ENCODE data around the gene TAX1BP1. TPM values are rescaled to one million over a fixed set of nuclear protein-coding genes. Genes with fewer than 3 reads are reported as not detected.

The TAX1BP1 gene
- total and polyA plus RNA-seq, 2 donors (not counting 3 experiments of a cell fraction or from before 2014, with no cell fraction given): 77.7 to 93.2 TPM

GRCh38 chr7:27846388-27846787, 106.4 kb downstream of the TAX1BP1 start:
- no peak for FAIRE-seq
- Histone ChIP-seq H3K4me2 (ENCODE audit: insufficient read depth, low read length) (no peak overlapping the region), H3K9ac (replicated peaks; ENCODE audit: extremely low read depth, insufficient read depth, low read length) (no peak overlapping the region), H4K20me1 (replicated peaks; ENCODE audit: control insufficient read depth, extremely low read depth, insufficient read depth, low read length) (no peaks in the 10 kb centered on the region), H3K27ac (ENCODE audit: insufficient read depth, low read depth, low read length) (no peak overlapping the region), H3K4me1 (ENCODE audit: control insufficient read depth, extremely low read depth, insufficient read depth, low read length) (peaks cover 5% of the 10 kb centered on the region), H3K9me3 (replicated peaks; ENCODE audit: control insufficient read depth, insufficient read depth, low read length) (no peaks in the 10 kb centered on the region), H3K36me3 (ENCODE audit: control insufficient read depth in 2 of 2, extremely low read depth in 1 of 2, insufficient read depth in 2 of 2, low read length in 2 of 2) (no peaks in the 10 kb centered on the region), H3K9me1 (replicated peaks; ENCODE audit: control insufficient read depth, extremely low read depth, insufficient read depth, low read length) (no peaks in the 10 kb centered on the region), H3K27me3 (ENCODE audit: control insufficient read depth in 2 of 2, insufficient read depth in 2 of 2, low read length in 2 of 2) (no peaks in the 10 kb centered on the region), H3K79me2 (ENCODE audit: control insufficient read depth, insufficient read depth, low read length) (no peaks in the 10 kb centered on the region), H3K4me3 (replicated peaks in 1 of 3; ENCODE audit: insufficient read depth in 1 of 3, low read depth in 1 of 3, low read length in 3 of 3) (no peak overlapping the region), H2AFZ (ENCODE audit: low read depth, low read length) (no peak overlapping the region)
- intact Hi-C loops (cut with micrococcal nuclease) (no loop called here), dilution Hi-C loops (cut with MboI; ENCODE audit: extremely low pct_ligation_motif_present, low sequenced_read_pairs) (no loop called here)
- ChIA-PET POLR2A (no interaction called here), CTCF (no interaction called here)
- no peak for TF ChIP-seq POLR2A (IDR thresholded peaks at IDR 0.05; ENCODE audit: low read depth, low read length)
- no peak for TF ChIP-seq MYC (IDR thresholded peaks at IDR 0.05; ENCODE audit: low read depth, low read length)
- TF ChIP-seq, protein P1, sequence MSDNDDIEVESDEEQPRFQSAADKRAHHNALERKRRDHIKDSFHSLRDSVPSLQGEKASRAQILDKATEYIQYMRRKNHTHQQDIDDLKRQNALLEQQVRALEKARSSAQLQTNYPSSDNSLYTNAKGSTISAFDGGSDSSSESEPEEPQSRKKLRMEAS (IDR thresholded peaks at IDR 0.05; ENCODE audit: insufficient read depth, insufficient read length): no peak
- TF ChIP-seq, protein P2, sequence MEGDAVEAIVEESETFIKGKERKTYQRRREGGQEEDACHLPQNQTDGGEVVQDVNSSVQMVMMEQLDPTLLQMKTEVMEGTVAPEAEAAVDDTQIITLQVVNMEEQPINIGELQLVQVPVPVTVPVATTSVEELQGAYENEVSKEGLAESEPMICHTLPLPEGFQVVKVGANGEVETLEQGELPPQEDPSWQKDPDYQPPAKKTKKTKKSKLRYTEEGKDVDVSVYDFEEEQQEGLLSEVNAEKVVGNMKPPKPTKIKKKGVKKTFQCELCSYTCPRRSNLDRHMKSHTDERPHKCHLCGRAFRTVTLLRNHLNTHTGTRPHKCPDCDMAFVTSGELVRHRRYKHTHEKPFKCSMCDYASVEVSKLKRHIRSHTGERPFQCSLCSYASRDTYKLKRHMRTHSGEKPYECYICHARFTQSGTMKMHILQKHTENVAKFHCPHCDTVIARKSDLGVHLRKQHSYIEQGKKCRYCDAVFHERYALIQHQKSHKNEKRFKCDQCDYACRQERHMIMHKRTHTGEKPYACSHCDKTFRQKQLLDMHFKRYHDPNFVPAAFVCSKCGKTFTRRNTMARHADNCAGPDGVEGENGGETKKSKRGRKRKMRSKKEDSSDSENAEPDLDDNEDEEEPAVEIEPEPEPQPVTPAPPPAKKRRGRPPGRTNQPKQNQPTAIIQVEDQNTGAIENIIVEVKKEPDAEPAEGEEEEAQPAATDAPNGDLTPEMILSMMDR (IDR thresholded peaks at IDR 0.05; ENCODE audit: extremely low read depth in 1 of 2, insufficient read depth in 1 of 2, low read depth in 1 of 2, low read length in 2 of 2): no peak
- TF ChIP-seq EZH2 (IDR thresholded peaks at IDR 0.05; ENCODE audit: borderline replicate concordance, low read depth, low read length, severe bottlenecking): no peak
- no peak for TF ChIP-seq GATA2 (IDR thresholded peaks at IDR 0.05; ENCODE audit: insufficient read depth, insufficient read length, low read depth, low read length)
- TF ChIP-seq FOS (IDR thresholded peaks at IDR 0.05; ENCODE audit: borderline replicate concordance, insufficient read depth, low read length): no peak
- DNase-seq (ENCODE audit: low read depth, low spot score): no peak
- BruUV-seq (replicated peaks): no TSS peak

Data from endothelial cell of umbilical vein (primary cell).